Uterus (tissue), 4 donors: Measurements from ENCODE around the gene RANBP3. TPM values are rescaled to one million over a fixed set of nuclear protein-coding genes. Genes with fewer than 3 reads are reported as not detected.

Source experiments
- DNase-seq, 2 donors: peaks; one replicate each; pipeline ENCODE4 v3.0.0-alpha.2; 2019 to 2020
- H3K27ac ChIP-seq, 2 donors: fragments of 200-600 bp; sonication (generic); 1 replicate in 1 of 2; 2 replicates in 1 of 2; pipeline ENCODE4 v1.5.1; 2016 to 2018
- H3K27me3 ChIP-seq, 2 donors: fragments of 200-600 bp; sonication (generic); one replicate each; pipeline ENCODE4 v1.5.1; 2018 to 2019; ENCODE audit warnings: control low read depth in 1 of 2
- H3K36me3 ChIP-seq, 2 donors: fragments of 200-600 bp; sonication (generic); one replicate each; pipeline ENCODE4 v1.5.1; 2019; ENCODE audit warnings: control low read depth in 1 of 2
- H3K4me1 ChIP-seq, 2 donors: fragments of 200-600 bp; sonication (generic); one replicate each; pipeline ENCODE4 v1.5.1; 2018 to 2019; ENCODE audit warnings: control low read depth in 1 of 2
- H3K4me3 ChIP-seq, 2 donors: fragments of 200-600 bp; sonication (generic); 1 replicate in 1 of 2; 2 replicates in 1 of 2; pipeline ENCODE4 v1.5.1; 2018 to 2019; ENCODE audit warnings: mild to moderate bottlenecking in 1 of 2
- H3K9me3 ChIP-seq, 2 donors: fragments of 200-600 bp; sonication (generic); one replicate each; pipeline ENCODE4 v1.5.1; 2019; ENCODE audit warnings: control low read depth in 1 of 2
- CTCF ChIP-seq, 4 experiments: fragments of 200-600 bp in 2 of 4; fragments of 450-650 bp in 2 of 4; sonication (generic) in 2 of 4; IDR thresholded peaks; one replicate each; pipeline ENCODE4 v1.5.1; 2016 to 2019; ENCODE audit warnings: antibody characterized with exemption in 4 of 4, mild to moderate bottlenecking in 2 of 4, moderate library complexity in 1 of 4
- POLR2A ChIP-seq, 2 donors: fragments of 450-650 bp; IDR thresholded peaks; one replicate each; pipeline ENCODE4 v1.6.1; 2016; ENCODE audit warnings: antibody characterized with exemption in 2 of 2, mild to moderate bottlenecking in 1 of 2, moderate library complexity in 1 of 2
- intact Hi-C: fragments of 100-400 bp; cut with DNase I; formaldehyde crosslinking; loops from one replicate; pipeline ENCODE4 v1.15.1; 2023; ENCODE audit warnings: low total_unique reads
- total RNA-seq, 4 donors: library from RNA; depleted of rRNA in 3 of 4; stranded (reverse); fragments of >200 nt in 3 of 4; gene quantifications; one replicate each; pipeline versions ENCODE4 v1.1.0 to v1.2.4, GENCODE V29; 2014 to 2023
- donor health status: DM: yes; HTN: yes; CAD: no.

RANBP3 gene
- total RNA-seq, 4 donors from 2014 or later, result 40.9 to 98.1 (median 48.5) TPM

DNA sequence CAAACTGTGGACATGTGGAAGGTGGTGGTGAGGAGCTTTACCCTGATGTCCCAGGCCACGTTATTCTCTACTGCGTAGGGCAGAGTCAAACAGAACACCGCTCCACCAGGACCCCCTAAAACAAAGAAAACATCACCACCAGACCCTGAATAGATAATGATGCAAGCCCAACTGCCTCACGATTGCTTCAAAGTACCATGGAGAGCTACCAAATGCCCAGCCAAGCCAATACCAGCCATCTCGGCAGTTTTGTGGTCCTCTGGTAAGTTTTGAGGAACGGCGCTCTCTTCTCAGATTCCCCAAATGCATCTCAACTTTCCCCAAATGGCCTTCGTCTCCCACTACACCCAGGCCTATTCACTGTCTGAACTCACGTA is 5.6 kb downstream of the RANBP3 start:
- H3K27me3 ChIP-seq, result no peaks in the 10 kb centered on the region
- H3K36me3 ChIP-seq, result no peaks in the 10 kb centered on the region
- no peaks in the 10 kb centered on the region for H3K9me3 ChIP-seq
- H3K4me1 ChIP-seq, result peaks cover 10 to 14% of the 10 kb centered on the region in 2 donors
- intact Hi-C loops, result no loop called here
- no peak for DNase-seq
- no peak overlapping the region for H3K4me3 ChIP-seq
- no peak overlapping the region for H3K27ac ChIP-seq
- no peak for TF ChIP-seq POLR2A (IDR thresholded peaks at IDR 0.05)
- TF ChIP-seq CTCF (IDR thresholded peaks at IDR 0.05), result no peak

GRCh38 chr19:5971714-5972354 is 6.1 kb downstream of the RANBP3 start:
- no peak overlapping the region for H3K4me3 ChIP-seq
- no peak for DNase-seq
- H3K9me3 ChIP-seq, result no peaks in the 10 kb centered on the region
- H3K27ac ChIP-seq, result no peak overlapping the region
- TF ChIP-seq POLR2A (IDR thresholded peaks at IDR 0.05) (no peak), CTCF (IDR thresholded peaks at IDR 0.05) (no peak)
- no peaks in the 10 kb centered on the region for H3K27me3 ChIP-seq
- H3K36me3 ChIP-seq, result no peaks in the 10 kb centered on the region
- peaks cover 10 to 14% of the 10 kb centered on the region in 2 donors for H3K4me1 ChIP-seq
- intact Hi-C loops, result no loop called here

- intact Hi-C loops, result no loop called here
- Histone ChIP-seq H3K27ac (peak overlapping the region in 1 of 2 donors; percentile 65), H3K36me3 (no peaks in the 10 kb centered on the region), H3K4me1 (peaks cover 0 to 7% of the 10 kb centered on the region in 2 donors), H3K27me3 (no peaks in the 10 kb centered on the region), H3K4me3 (no peak overlapping the region), H3K9me3 (no peaks in the 10 kb centered on the region)
- no peak for TF ChIP-seq CTCF (IDR thresholded peaks at IDR 0.05)
- TF ChIP-seq POLR2A (IDR thresholded peaks at IDR 0.05), result no peak
- no peak for DNase-seq
These were observed 8.5 kb downstream of the RANBP3 start for GRCh38 chr19:5969476-5969875.

DNA sequence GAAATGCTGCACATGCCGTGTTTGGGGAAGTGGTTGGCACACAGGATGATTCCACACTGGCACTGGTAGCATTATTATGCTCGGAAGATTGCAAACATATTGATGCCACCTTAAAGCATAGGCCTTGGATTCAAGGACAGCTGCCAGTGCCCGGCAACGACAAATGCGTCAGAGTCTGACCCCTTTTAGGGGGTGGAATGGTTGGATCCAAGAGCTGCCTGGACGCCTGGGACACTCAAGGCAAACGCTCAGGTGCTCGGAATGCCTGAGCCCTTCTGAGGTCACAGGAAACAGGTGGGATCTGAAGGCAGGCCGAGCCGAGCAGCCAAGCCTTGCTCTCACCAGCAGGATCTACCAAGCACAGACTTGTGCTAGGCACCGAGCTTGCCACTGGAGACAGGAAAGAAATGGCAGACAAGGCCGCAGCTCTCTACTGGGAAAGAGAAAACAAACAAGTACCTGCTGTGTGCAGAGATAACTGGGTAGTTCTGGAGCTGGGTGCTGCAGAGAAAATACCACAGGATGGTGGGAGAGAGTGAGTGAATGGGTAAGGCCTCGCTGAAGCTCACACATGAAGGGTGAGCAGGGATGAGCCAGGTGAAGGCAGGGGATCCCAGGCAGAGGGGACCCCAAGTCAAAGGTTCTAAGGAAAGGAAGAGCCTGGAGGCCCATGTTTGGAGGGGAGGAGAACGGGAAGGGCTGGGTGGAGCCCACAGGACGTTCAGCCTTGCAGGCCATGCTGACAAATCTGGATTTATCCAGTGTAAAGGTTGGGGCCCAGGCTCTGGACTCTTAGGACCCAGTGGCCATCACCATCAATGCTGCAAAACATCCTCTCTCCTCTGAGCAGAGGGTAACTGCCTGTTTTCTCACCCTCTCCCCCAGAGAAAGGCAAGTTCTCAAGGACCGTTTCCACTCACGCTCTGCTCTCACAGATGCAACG is 9.2 kb downstream of the RANBP3 start:
- TF ChIP-seq CTCF (IDR thresholded peaks at IDR 0.05) (no peak), POLR2A (IDR thresholded peaks at IDR 0.05) (no peak)
- peak overlapping the region; percentile 7 to 65 for H3K27ac ChIP-seq
- H3K4me3 ChIP-seq, result no peak overlapping the region
- H3K4me1 ChIP-seq, result peaks cover 0 to 7% of the 10 kb centered on the region in 2 donors
- intact Hi-C loops, result no loop called here
- no peak for DNase-seq
- no peaks in the 10 kb centered on the region for H3K27me3 ChIP-seq
- H3K36me3 ChIP-seq, result no peaks in the 10 kb centered on the region
- no peaks in the 10 kb centered on the region for H3K9me3 ChIP-seq

DNA sequence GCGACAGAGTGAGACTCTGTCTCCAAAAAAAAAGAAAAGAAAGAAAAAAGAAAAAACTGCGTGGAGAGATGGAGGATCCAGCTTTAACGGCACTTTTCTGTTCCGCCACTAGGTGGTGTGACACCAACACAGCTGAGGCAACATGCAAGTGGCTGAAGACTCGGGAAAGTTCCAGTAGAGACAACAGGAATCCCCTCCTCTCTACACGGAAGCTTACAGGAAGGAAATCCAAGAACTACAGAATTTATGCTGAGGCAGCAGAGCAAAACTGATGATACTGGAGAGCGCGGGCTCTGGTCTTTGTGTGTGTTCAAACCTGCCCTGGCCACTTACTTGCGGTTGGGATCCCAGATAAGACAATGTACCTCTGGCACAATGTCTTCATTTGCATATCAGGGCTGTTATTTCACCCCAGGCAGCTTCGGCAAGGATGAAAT is 9.9 kb downstream of the RANBP3 start:
- Histone ChIP-seq H3K36me3 (no peaks in the 10 kb centered on the region), H3K4me1 (peaks cover 0 to 7% of the 10 kb centered on the region in 2 donors), H3K27me3 (no peaks in the 10 kb centered on the region), H3K9me3 (no peaks in the 10 kb centered on the region), H3K27ac (peak overlapping the region; percentile 28 to 65), H3K4me3 (no peak overlapping the region)
- TF ChIP-seq POLR2A (IDR thresholded peaks at IDR 0.05) (no peak), CTCF (IDR thresholded peaks at IDR 0.05) (peak; percentile 72 to 86 (median 82))
- intact Hi-C loops, result no loop called here
- DNase-seq, result peak in 1 of 2 donors; percentile 64
